CD1c-positive myeloid dendritic cell (primary cell): ENCODE results near the gene TMED1.
"Not testable (repeated sequence)": the region's sequence is repeated elsewhere in the genome, so short reads cannot be mapped to it uniquely, and the experiment has no call there.

Experiments used
- DNase-seq: peaks from one replicate; pipeline ENCODE4 v3.0.0-alpha.2; 2016; ENCODE audit errors: extremely low spot score

Gene TMED1

GRCh38 chr19:10862561-10863106 lies 26.6 kb upstream of the TMED1 start:
- DNase-seq, result no peak

- DNase-seq, result peak; percentile 72
These were observed 25.2 kb upstream of the TMED1 start for GRCh38 chr19:10861103-10861651.

DNA sequence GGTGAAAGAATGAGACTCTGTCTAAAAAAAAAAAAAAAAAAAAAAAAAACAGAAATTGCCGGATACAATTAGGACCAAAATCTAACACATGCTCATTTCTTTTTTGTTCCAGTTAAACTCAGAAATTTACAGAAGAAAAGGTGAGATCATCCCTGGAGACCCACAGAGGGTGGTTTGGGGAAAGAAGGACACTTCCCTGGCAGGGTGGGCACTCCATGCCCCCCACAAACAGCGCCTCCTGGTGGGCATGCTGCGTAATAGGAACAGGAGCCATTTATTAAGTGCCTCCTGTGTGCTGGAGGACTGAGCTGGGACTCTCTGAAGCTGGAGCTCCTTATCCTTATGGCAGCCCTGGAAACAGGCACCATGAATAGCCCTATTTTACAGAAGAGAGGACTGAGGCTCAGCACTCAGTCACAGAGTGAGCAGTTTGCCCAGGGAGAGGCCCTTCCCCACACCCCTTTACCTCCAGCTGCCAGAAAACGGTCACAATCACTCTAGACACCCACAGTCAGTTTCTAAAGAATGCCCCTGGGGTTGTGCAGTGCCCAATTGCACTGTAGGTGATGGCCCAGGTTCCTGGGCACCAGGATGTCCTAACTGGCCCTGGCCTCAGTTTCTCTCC lies 22.3 kb upstream of the TMED1 start:
- peak; percentile 45 for DNase-seq

DNA sequence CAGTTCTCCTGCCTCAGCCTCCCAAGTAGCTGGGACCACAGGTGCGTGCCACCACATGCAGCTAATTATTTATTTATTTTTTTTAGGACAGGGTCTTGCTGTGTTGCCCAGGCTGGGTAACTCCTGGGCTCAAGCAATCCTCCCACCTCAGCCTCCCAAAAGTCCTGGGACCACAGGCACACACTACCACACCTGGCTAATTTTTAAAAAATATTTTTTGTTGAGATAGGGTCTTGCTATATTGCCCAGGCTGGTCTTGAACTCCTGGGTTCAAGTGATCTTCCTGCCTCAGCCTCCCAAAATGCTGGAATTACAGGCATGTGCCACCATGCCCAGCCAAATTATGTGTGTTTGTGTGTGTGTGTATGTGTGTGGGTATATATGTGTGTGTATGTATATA lies 20.9 kb upstream of the TMED1 start:
- DNase-seq, result not testable (repeated sequence)

DNA sequence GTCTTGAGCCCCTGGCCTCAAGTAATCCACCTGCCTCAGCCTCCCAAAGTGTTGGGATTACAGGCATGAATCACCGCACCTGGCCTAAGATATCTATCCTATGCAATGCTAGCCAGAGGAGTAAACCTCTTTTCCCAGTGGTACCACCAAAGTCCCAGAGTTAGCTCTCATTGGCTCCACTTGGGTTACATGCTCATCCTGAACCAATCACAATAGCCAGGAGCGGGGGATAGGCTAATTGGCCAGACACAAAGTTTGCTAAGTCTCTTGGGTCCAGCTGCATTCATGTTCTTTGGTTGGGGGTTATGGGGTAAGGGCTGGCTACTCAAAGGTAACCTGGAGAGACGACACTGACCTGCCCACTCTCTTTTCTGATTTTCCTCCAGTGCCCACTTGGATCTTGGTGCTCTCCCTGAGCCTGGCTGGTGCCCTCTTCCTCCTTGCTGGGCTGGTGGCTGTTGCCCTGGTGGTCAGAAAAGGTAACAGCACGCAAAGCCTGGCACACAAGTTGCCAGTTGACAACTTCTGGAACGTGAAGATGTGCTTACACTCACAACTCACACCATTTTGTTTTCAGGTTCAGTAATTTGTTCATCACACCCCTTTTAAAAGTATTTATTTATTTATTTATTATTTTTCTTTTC lies 20.0 kb upstream of the TMED1 start:
- peak; percentile 61 for DNase-seq

- DNase-seq, result peak; percentile 37
These were observed 18.5 kb upstream of the TMED1 start for GRCh38 chr19:10854350-10855089.

- DNase-seq, result no peak
These were observed 16.9 kb upstream of the TMED1 start for GRCh38 chr19:10852941-10853340.

DNA sequence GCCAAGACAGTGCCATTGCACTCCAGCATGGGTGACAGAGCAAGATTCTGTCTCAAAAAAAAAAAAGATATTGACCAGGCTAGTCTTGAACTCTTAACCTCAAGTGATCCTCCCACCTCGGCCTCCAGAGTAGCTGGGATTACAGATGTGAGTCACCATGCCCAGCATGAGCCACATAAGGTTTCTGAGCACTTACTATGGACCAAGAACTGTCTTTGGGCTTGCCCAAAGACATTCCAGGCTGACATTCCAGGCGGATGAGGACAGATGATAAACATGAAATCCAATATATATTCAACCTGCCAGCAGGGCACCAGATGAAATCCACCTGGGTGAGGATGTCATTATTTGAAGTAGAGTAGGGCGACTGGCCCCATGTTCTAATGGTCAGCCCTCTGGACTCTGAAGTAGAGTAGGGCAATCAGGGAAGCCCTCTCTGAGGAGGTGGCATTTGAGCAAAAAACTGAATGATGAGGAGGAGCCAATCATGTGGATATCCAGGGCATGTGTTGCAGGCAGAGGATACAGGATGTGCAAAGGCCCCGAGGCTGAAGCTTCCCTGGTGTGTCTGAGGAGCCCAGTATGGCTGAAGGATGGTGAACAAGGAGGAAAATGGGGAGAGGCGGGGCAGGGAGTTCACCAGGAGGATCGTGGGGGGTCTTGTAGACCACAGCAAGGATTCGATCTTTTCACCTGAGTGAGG lies 16.2 kb upstream of the TMED1 start:
- DNase-seq, result no peak

DNA sequence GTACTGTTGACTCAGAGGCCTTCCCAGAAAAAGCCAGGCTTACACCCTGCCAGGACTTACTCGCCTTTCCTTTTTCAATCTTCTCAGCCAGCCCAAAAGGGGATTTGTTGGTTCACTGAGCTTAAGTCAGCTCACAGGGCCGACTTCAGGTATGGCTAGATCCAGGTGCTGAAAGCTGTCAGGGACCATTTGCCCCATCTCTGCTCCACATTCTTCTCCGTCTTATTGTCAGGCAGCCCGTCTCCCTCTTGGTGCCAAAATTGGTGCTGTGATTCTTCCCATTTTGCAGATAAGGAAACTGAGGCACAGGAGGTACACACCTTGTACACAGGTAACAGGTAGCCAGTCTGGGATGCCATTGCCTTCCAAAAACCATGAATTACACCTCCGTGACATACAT lies 14.6 kb upstream of the TMED1 start:
- DNase-seq, result no peak

DNA sequence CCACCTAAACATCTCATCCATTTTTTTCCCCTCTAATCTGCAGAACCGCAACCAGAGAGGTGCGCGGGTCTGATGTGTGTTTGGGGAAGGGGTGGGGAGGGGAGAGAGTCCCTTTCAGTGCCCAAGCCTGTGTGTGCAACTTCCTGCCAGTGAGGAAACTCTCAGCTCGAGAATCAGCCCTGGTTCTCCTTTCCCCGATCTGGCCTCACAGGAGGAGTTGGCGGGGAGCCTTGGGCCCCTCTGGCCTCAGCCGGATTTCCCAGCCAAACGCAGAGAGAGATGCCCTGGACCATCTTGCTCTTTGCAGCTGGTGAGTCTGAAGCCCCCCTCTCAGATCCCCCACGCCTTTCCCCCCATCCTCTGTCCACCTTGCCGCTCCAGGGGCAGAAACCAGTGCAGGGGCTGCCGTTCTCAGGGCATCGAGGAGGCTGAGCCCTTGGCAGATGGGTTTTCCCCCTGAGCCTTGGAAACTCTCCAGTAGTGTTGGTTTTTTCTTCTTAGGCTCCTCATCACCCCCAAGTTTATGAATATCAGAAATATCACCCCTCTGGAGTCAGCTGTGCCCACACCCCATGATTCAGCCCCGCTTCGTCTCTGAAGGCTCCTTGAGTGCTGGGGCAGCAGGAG lies 12.3 kb upstream of the TMED1 start, which contains the start of gene C19orf38:
Gene C19orf38, plus strand, starts transcription at position 186 of the 627 bp plus-strand sequence. Its CDS starts 94 bp downstream, at position 280.
- DNase-seq, result peak; percentile 69

DNA sequence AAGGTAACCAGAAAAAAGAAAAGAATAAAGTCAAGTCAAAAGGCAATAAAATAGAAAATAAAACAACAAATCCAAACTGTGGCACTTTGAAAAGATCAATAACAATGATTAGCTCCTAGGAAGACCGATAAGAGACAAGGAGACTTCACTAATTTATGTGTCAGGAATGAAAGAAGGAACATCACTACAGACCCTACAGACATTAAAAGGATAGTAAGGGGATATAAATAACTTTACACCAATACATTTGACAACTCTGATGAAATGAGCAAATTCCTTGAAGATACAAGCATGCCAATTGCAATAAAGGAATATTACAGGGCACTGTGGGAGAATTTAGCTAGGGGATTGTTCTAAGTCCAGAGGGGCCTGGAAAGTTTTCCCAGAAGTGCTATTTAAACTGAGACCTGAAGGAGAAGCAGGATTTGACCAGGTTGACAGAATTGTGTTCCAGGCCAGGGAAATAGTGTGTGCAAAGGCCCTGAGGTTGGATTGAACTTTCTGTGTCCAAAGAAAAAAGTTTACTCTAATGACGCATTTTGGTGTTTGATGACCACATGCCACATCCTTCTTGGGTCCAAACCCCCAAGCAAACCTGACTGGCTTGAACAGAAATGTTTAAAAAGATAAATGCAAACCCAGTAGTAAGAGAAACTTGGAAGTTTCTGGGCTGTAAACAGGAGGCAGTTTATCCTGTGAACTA lies 10.6 kb upstream of the TMED1 start:
- no peak for DNase-seq

DNA sequence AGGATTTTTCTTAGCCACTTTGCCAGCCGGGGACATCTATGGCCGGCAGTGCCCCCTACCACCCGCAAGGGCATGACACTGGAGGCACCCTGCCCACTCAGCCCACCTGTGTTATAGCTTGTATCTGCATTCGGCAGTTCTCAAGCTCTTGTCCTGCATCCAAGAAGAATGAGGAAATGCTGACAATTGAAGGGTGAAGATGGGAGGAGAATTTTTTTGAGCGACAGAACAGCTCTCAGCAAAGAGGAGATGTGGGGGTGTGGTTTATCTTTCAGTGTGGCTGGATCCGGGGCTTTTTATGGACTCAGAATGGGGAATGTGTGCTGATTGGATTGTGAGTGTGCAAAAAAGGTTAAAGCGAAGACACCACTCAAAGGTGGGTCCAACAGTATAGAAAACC lies 6.8 kb upstream of the TMED1 start:
- DNase-seq, result no peak

- DNase-seq, result no peak
These were observed 3.4 kb upstream of the TMED1 start for GRCh38 chr19:10839114-10840050.

DNA sequence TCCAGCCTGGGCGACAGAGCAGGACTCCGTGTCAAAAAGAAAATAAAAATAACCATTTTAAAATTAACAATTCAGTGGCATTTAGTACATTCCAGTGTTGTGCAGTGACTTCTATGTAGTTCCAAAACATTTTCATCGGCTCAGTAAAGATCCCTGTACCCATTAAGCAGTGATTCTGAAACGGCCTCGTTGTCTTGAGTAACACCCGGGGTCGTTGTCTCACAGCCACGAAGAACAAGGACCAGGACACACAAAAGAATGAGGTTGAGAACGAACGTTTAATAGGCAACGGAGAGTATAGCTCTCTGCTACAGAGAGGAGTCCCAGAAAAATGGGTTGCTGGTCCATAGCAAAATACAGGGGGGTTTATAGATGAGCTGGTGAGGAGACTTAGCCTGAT lies 2.4 kb upstream of the TMED1 start:
- DNase-seq, result no peak

GRCh38 chr19:10837649-10838048 lies 1.6 kb upstream of the TMED1 start:
- DNase-seq, result not testable (repeated sequence)

GRCh38 chr19:10836479-10837330 lies 693 bp upstream of the TMED1 start:
- peak; percentile 89 for DNase-seq

DNA sequence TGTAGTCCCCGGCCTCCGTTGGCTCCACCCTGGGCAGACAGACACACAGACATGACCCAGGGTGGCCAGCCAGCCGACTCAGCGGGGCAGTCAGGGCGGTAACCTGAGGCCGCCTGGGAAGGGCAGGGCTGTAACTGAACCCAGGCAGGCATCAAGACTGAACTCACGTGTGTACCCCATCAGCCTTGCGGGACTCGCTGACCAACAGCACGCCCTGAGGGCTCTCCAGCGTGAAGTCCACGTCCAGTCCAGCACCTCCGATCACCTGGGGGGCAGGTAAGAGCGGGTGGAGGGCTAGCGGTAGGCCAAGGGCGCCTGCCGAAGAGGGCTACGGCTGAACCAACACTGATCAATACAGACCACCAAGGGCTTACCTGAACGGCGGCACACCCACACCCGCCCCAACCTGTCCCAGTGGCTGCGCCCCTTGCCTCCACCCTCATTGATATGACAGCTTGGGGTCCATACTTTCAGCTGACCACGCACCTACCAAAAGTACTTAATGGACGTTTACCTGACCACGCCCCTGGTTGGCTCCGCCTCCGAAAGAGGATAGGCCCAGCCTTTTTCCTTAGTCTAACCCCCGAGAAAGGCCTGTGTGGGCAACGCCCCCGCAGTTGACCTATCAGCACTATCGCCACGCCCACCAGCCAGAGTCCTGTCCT lies 791 bp downstream of the TMED1 start:
- no peak for DNase-seq

GRCh38 chr19:10832939-10833296 lies 3.1 kb downstream of the TMED1 start:
- no peak for DNase-seq
